HG02970 (cell line): ENCODE measurements around the gene SLAMF6.
"Not testable (repeated sequence)": the region's sequence is repeated elsewhere in the genome, so short reads cannot be mapped to it uniquely, and the experiment has no call there.

Experiments used
- ATAC-seq: cut with Tn5 transposase; IDR thresholded peaks from one replicate; pipeline ENCODE4 v1.9.1; 2021; ENCODE audit warnings: mild to moderate bottlenecking, moderate library complexity, moderate number of reproducible peaks; ENCODE audit not compliant: unreplicated experiment, low FRiP score

Gene SLAMF6

DNA sequence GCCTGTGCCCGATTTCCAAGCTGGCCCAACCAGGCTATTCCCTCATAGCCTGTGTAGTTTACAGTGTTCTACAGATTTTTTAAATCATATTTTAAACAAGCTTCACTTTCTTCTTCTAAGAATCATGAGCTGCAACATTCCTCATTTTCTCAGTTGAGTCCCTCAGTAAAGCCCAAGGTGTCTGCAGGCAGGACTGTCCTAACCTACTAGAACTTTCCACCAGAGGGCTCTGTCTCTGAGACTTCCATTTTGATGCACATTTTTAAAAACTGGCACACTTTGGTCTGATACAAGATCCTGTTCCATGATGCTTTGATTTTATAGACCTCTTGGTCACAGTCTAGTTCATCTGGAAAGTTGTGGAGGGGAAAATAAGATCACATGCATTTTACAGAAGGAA, 21.6 kb upstream of the SLAMF6 start:
- ATAC-seq: no peak

DNA sequence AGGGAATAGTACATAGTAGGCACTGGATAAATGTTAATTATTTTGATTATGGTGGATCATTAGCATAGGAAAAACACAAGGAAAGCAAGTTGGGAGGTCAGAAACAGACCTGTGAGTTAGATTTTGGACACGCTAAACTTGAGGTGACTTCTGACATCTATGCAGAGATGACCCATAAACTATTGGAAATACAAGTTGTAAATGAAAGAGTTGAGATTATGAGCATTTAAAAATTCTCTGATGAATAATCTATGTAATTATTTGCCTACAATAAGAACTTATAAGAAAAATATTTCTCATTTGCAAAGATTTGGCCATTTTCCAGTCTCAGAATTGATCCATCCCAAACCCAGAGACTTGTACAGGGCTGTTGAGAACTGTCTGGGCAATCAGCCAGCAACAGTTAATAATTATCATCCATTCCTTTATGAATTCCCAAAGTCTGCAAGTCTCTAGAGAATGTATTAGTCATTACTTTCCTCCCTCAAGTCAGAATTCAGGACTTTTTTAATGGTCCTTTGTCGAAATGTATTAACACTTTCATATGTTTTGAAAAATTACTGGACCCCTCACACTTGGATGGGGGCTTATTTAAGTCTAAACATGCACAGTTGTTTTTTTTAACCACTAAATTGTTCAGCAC, 19.4 kb upstream of the SLAMF6 start:
- no peak for ATAC-seq

DNA sequence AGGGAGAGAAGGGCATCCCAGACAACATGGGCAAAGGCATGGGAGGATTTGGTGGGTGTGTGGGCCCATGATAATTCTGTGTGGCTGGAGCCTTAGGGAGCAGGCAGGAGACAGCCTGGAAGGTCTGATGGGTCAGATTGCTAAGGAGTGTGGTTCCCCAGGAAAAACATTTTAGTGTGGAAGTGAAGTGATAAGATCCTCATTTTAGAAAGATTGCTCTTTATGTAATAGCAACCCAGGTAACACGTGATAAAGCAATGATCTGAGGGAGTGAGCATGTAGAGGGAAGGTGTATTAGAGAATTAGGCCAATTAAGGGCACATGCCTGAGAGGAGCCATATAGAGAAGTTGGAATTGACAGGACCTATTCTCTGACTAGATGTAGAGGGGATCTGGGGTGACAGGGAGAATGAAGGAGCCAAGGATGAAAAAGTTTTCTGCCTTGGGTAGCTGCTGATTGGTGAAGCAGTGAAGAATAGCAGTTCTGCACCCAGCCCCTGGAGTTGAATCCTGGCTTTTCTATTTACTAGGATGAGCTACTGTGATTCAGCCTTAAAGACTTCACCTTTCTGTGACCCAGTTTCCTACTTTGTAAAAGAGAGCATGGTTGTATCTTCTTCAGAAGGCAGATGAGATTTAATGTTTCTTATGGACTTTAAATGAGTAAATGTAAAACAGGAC, 18.7 kb upstream of the SLAMF6 start:
- ATAC-seq: no peak

DNA sequence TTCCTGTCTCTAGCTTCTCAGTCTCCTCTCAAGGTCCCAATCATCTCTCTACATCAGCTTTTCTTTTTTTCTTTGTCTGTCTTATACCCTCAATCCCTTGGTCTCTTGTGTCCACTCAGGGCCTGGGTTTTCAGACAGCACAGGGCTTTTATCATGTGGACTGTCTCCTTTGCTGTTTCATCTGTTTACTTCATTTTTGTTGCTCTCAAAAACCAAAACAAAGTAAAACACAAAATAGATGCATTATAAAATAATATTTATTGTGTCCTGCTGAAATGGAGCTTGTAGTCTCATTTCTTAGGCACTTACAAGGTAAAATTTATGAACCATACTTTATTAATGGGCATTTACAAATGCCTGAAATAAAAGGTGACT, 17.8 kb upstream of the SLAMF6 start:
- no peak for ATAC-seq

DNA sequence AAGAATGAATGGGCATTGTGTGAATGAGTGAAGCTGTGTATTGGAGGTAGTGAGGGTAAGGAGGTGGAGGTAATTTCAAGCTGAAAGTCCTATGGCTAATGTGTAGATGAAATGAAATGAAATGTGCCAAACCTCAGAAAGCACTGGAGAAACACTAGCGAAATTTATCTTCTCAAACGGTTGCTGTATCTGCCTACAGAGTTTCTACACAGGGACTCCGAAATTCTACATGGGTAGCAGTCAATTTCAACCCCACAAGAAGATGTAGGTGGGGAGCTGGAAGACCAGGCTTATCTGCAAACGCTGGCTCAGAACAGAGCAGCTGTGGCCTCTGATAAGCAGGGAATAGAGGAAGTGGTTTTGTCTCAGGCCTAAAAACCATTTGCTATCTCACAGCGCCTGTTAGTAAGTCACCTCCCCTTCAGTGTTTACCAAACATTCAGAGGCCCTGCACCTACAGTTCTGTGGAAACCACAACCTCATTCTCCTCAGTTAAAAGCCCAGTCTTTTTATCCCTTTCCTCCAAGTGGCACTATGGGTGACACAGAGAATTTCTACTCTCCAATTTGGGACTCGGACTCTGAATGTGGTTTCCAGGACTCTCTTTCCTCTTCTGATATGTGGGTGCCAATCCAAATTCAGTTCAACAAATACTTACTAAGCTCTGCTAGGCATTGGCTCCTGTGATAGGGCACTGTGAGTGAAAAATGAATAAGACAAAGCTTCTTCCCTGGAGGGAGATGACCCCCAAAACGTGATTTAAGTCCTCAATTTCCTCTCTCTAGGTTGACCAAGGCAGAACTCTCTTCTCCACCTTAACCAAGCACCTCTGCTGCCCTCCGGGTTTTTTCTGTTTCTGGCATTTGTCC, 17.2 kb upstream of the SLAMF6 start:
- no peak for ATAC-seq

DNA sequence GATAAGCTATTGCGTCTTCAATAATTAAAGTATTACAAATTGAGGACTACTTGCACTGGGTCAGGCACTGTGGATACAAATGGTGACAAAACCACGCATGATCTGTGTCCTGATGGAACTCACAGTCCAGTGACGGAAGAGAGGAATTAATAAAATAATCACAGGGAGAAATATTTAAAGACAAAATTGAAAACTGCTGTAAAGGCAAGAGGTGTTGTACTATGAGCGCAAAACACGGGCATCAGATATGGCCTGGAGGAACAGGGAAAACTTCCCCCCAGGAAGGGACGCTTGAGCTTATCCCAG, 16.6 kb upstream of the SLAMF6 start:
- ATAC-seq: no peak

DNA sequence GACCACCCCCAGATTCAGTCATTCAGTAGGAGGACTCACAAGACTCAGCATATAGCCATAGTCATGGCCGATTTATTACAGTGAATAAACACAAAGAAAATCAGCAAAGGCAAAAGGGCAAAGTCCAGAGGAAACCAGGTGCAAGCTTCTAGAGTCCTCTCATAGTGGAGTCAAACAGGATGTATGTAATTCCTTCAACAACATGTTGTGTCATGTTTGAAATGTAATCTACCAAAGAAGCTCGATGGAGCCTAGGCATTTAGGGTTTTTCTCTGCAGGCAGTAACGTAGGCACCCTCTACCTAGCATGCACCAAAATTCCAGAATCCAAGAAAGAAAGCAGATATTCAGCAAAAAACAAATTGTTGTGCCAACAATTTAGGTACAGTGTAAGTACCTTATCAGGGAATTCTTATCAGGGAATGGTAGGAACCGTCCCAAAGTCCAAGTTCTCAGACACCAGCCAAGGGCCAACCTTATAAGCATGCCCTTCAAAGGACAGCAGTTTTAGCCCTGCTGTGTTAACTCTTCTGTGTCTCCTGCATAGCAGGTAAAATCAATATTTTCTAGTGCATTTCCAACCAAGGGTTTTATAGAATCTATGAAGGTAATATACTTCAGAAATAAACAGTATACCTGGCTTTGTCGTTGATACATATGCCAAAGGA, 16.1 kb upstream of the SLAMF6 start:
- ATAC-seq: no peak

DNA sequence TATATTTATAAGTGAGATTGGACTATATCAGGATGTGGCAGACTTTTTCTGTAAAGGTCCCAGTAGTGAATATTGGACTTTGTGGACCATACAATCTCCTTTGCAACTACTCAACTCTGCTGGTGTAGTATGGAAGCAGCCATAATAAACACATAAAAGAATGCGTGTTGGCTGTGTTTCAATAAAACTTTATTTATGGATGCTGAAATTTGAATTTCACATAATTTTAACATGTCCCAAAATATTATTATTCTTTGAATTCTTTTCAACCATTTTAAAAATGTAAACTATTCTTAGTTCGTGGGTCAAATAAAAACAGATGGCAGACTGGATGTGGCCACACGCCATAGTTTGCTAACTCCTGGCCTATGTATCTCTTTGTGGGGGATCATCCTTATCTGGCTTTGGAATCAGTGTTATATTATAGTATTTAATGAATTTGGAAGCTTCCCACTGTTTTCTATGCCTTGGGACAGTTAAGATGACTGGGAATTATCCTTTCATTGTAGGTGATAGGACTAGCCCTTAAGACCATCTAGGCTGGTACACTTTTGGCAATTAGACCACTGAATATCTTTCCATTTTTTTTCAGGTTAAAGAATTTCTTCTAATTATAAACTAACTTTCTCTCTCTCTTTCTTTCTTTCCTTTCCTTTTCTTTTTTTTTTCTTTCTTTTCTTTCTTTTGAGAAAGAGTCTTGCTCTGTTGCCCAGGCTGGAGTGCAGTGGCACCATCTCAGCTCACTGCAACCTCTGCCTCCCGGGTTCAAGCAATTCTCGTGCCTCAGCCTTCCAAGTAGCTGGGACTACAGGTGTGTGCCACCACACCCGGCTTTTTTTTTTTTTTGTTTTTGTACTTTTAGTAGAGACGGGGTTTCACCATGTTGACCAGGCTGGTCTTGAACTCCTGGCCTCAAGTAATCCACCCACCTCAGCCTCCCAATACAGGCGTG, 14.9 kb upstream of the SLAMF6 start:
- ATAC-seq: no peak

DNA sequence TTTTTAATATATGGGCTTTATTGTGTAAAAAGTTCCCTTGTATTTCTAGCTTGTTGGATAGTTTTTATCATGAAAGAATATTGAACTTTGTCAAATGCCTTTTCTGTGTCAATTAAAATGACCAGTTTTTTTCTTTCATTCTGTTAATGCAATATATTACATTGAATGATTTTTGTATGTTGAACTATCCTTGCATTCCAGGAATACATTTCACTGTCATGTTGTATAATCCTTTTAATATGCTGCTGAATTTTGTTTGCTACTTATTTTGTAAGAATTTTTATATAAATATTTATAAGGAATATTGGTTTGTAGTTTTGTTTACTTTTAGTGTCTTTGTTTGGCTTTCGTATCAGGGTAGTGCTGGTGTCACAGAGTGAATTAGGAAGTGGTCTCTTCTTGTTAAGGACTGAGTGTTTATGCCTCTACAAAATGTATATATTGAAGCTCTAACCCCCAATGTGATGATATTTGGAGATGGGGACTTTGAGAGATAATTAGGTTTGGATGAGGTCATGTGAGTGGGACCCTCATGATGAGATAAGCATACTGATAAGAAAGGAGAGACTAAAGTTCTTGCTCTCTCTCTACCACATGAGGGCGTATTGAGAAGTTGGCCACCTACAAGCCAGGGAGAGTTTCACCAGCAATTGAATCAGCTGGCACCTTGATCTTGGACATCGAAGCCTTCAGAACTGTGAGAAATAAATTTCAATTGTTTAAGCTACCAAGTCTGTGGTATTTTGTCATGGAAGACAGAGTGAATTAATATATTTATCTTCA, 12.0 kb upstream of the SLAMF6 start:
- ATAC-seq: no peak

DNA sequence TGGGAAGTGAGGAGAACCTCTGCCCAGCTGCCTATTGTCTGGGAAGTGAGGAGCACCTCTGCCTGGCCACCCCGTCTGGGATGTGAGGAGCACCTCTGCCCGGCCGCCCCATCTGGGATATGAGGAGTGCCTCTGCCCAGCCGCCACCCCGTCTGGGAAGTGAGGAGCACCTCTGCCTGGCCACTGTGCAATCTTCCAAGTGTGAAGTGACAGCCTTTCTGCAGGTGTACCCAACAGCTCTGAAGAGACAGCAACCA, 9.4 kb upstream of the SLAMF6 start:
- ATAC-seq: not testable (repeated sequence)

DNA sequence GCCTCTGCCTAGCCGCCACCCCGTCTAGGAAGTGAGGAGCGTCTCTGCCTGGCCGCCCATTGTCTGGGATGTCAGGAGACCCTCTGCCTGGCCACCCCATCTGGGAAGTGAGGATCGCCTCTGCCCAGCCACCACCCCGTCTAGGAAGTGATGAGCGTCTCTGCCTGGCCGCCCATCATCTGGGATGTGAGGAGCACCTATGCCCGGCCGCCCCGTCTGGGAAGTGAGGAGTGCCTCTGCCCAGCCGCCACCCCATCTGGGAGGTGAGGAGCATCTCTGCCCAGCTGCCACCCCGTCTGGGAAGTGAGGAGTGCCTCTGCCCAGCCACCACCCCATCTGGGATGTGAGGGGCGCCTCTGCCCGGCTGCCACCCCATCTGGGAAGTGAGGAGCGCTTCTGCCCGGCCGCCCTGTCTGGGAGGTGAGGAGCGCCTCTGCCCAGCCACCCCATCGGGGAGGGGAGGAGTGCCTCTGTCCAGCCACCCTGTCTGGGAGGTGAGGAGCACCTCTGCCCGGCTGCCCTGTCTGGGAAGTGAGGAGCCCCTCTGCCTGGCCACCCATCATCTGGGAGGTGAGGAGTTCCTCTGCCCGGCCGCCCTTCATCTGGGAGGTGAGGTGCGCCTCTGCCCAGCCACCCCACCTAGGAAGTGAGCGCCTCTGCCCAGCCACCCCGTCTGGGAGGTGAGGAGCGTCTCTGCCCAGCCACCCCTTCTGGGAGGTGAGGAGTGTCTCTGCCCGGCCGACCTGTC, 8.9 kb upstream of the SLAMF6 start:
- not testable (repeated sequence) for ATAC-seq

DNA sequence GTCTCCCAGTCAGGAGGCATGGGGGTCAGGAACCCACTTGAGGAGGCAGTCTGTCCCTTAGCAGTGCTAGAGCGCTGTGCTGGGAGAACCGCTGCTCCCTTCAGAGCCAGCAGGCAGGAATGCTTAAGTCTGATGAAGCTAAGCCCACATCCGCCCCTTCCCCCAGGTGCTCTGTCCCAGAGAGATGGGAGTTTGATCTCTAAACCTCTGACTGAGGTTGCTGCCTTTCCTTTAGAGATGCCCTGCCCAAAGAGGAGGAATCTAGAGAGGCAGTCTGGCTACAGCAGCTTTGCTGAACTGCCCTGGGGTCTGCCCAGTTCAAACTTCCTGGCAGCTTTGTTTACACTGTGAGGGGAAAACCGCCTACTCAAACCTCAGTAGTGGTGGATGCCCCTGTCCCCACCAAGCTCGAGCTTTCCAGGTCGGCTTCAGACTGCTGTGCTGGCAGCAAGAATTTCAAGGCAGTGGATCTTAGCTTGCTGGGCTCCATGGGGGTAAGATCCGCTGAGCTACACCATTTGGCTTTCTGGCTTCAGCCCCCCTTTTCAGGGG, 6.4 kb upstream of the SLAMF6 start:
- ATAC-seq: not testable (repeated sequence)

DNA sequence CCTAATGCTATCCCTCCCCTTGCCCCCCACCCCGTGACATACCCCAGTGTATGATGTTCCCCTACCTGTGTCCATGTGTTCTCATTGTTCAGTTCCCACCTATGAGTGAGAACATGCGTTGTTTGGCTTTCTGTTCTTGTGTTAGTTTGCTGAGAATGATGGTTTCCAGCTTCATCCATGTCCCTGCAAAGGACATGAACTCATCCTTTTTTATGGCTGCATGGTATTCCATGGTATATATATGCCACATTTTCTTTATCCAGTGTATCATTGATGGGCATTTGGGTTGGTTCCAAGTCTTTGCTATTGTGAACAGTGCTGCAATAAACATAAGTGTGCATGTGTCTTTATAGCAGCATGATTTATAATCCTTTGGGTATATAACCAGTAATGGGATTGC, 734 bp upstream of the SLAMF6 start:
- not testable (repeated sequence) for ATAC-seq

DNA sequence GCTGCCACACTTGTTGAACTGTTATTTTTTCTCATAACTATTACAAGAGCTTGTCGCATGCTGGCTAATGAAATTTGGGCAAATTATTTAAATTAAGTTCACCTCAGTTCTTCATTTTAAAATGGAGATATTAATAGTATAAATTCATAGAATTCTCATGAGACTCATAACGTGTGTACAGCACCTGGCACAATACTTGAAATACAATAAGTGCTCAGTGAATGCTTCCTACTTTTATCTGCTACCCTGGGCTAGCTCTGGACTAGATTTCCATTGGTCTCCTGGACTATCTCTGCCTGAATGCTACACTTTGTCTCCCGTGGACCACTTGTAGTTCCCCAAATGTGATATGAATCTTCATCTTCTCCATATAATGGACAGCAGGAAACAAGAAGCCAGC, 919 bp downstream of the SLAMF6 start:
- no peak for ATAC-seq

DNA sequence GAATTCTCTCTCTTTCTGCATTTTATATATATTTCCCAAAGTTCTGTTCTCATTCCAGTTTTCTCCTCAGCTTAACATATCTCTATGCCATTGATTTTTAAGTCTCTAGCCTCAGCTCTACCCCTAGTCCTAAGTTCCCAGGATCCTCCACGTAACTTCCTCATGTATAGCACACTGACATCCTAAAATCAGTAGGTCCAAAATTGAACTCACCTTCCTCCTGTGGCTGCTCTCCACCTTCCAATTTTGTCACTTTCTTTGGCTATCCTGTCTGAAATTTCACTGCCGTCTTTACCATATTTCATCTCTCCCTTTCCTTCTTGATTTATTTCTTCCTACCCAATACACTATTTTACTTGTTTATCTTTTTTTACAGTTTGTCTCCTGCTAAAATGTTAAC, 1.5 kb downstream of the SLAMF6 start:
- ATAC-seq: no peak

DNA sequence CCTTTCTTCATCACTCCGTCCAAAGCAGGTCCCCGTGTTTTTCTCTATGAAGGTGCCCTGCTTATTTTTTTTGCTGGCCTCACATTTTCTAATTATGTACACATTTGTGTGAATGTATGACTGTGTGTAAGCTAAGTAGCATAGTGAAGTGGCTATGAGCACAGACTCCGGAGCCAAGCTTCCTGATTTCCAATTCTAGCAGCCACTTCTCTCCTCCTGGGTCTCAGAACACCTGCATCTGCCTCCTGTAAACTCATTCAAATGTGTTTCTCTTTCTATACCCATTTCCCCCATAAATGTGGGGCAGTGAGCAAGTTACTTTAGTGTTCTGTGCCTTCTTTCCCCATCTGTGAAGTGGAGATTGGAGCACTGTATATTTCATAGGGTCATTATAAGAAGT, 2.1 kb downstream of the SLAMF6 start:
- no peak for ATAC-seq

DNA sequence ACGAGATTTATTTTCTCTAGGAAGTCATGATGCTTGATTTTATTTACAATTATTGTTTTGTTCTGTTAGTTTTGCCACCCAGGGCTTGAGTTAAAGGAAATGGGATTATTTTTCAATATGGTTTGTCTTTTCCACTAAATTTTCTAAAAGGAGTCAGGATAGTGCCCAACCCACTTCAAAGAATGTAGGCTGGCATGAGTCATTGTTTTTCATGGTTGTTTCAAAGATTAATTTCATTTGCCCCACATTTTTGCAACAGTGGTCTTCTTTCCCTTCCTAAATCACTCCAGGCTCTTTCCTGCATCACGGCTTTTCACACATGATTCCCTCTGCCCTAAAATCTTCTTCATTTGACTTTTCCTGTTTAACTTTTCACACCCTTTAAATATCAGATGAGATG, 2.5 kb downstream of the SLAMF6 start:
- ATAC-seq: no peak

DNA sequence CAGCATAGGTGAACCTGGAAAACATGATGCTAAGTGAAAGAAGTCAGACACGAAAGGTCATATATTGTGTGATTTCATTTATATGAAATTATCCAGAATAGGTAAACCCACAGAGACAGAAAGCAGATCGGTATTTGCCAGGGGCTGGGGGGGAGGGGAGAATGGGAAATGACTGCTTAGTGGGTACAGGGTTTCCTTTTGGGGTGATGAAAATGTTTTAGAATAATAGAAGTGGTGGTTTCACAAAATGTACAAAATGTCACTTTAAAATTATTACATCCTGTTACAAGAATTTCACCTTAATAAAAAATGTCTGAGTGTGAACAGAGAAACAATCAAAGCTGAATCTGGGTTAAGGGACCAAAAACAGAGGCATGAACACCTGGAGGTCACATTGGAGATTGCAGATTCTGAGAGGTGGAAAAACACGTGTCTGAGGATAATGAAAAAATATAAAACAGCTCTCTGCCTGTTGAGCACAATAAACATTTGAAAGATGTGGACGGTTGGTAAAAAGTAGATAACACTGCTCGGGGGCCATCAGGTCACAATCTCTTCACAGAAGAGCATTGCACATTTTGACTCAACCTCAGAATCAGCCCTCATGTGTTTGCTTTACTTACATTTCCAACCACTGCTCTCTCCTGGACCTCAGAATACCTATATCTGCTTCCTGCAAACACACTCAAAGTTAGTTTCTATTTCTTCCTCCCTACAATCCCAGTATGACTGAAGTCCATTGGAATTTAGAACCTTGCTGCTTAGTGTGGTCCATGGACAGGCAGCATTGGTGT, 3.2 kb downstream of the SLAMF6 start:
- no peak for ATAC-seq
